Subcutaneous adipose tissue (tissue), 4 donors: Measurements from ENCODE around the gene CDK2. TPM values are rescaled to one million over a fixed set of nuclear protein-coding genes. Genes with fewer than 3 reads are reported as not detected.

Source experiments
- total RNA-seq, 4 donors: library from RNA; depleted of rRNA; stranded (reverse); fragments of >200 nt; gene quantifications; one replicate each; pipeline ENCODE4 v1.1.0, GENCODE V29; 2016
- TF ChIP-seq, protein P1 (sequence below): fragments of 450-650 bp; IDR thresholded peaks from one replicate; pipeline ENCODE4 v1.5.1; 2016; ENCODE audit warnings: low read depth, mild to moderate bottlenecking, control low read depth, antibody characterized with exemption, moderate library complexity

CDK2 gene
- total RNA-seq, 4 donors from 2014 or later = 7.9 to 14.9 (median 9.0) TPM

DNA sequence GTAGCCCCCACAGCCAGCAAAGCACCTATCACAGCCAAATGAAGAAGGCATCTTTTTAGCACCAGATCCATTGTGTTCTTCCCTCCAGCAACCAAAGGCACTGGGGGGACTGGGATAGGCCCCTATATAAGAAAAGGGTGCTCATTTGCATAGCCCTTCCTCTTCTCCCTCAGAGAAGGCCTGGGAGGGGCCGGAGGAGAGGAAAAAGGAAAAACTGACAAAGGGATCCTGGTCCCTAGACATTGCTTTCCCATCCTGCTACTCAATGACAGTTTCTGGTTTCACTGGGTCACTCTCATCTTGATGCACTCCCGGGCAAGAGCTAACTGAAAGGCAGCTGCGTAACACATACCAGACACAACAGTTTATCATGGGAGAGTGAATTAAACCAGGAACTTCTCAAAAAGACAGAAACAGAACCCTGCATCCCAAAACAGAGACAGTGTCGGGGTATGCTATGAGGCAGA lies 656 bp upstream of the CDK2 start, which contains the start of gene PMEL:
Gene PMEL (minus strand): TSS at position 102 of the 467 bp plus-strand sequence. CDS start 31 bp downstream, at position 71.
- TF ChIP-seq, protein P1, sequence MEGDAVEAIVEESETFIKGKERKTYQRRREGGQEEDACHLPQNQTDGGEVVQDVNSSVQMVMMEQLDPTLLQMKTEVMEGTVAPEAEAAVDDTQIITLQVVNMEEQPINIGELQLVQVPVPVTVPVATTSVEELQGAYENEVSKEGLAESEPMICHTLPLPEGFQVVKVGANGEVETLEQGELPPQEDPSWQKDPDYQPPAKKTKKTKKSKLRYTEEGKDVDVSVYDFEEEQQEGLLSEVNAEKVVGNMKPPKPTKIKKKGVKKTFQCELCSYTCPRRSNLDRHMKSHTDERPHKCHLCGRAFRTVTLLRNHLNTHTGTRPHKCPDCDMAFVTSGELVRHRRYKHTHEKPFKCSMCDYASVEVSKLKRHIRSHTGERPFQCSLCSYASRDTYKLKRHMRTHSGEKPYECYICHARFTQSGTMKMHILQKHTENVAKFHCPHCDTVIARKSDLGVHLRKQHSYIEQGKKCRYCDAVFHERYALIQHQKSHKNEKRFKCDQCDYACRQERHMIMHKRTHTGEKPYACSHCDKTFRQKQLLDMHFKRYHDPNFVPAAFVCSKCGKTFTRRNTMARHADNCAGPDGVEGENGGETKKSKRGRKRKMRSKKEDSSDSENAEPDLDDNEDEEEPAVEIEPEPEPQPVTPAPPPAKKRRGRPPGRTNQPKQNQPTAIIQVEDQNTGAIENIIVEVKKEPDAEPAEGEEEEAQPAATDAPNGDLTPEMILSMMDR = no peak

DNA sequence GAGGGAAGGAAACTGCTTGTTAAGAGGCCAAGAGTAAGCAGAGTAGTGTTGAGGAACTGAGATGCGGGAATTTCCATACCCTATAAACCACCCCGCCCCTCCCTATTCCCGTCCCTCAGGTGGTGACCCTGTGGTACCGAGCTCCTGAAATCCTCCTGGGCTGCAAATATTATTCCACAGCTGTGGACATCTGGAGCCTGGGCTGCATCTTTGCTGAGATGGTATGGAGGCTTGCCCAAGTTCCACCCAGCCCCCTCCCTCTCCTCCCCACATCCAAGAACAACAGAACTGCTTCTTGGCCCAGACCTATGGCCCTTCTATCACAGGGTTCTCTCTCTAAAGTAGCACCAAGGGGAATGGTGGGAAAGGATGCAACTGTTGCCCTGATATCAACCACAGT lies 2.7 kb downstream of the CDK2 start:
- TF ChIP-seq, protein P1 = no peak

- TF ChIP-seq, protein P1 = no peak
Measured at GRCh38 chr12:55970775-55971174, 4.1 kb downstream of the CDK2 start.

- TF ChIP-seq, protein P1 = no peak
Measured at GRCh38 chr12:55972042-55972441, 5.4 kb downstream of the CDK2 start.

DNA sequence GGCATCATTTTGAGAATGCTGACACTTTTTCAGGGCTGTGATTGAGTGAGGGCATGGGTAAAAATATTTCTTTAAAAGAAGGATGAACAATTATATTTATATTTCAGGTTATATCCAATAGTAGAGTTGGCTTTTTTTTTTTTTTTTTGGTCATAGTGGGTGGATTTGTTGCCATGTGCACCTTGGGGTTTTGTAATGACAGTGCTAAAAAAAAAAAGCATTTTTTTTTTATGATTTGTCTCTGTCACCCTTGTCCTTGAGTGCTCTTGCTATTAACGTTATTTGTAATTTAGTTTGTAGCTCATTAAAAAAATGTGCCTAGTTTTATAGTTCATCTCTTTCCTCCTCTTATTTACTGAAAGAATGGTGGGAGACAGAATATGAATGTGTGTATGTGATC lies 5.8 kb downstream of the CDK2 start:
- TF ChIP-seq, protein P1 = no peak

DNA sequence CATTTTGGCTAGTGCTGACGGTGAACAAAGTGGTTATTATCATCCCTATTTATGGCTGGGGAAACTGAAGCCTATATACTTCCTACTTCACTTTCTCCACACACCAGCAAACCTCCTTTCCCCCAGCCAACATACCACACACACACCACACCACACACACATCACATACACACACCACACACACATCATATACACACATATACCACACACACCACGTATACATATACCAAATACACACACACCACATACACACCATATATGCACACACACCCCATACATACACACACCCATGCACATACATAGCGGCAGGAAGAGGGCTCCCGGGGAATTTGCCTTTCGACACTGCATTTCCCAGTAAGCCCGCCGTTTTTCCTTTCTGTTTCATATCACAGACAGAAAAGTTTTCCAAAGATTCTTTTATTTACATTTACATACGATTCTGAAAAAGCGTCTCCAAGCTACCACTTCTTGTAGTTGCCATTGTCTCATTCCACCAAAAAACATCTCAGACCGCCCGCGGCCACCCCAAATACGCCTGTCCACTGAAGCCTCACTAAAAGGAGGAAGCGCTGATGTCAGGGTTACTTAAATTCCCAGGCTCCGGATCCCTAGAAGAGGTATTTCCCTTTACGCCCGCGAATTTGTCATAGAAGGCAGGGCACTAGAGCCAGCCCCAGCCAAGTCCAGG lies 6.4 kb downstream of the CDK2 start:
- TF ChIP-seq, protein P1 = no peak

DNA sequence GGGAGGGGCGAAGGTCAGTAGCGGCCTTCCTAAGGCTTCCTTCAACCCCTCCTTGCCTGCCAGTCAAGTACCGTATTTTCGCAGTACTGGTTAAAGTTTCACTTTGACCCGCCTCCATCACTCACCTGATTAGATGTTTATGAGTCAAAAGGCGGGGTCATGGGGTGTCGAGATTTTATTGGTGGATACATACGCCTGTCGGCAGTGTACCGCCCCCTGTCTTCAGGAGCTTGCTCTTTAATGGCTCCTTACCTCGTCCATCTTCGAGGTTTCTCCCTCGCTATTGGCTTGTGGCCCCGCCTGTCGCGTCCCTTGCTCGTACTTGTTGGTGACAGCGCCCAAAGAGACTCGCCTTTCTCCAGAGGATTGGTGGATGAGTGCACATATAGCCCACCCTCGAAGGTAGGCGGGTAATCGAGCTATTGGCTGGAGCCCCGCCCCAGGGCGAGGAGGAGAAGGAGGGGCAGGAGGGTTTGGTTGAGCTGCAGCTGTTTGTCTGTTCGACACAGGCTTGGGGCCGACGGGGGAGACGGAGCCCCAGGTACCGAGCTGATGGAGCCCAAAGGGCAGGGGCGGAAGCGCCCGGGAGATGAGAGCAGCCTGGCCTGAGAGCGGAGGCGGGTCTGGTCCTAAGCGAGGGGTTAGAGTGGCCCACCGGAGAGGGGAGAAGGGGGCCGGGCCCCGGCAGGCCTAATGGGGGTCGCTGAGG lies 7.1 kb downstream of the CDK2 start, which contains the start of gene RAB5B:
Gene RAB5B (plus strand): TSS at position 480 of the 709 bp plus-strand sequence. CDS start 12,883 bp downstream, outside the sequence.
- TF ChIP-seq, protein P1 = no peak
